HG03108 (cell line): ENCODE results near the gene RXRG.

Experiments used
- ATAC-seq: cut with Tn5 transposase; IDR thresholded peaks from one replicate; pipeline ENCODE4 v1.9.1; 2021; ENCODE audit warnings: moderate library complexity; ENCODE audit not compliant: unreplicated experiment

The RXRG gene

GRCh38 chr1:165452336-165453130 lies 7.6 kb upstream of the RXRG start:
- no peak for ATAC-seq

GRCh38 chr1:165451691-165452090 lies 6.8 kb upstream of the RXRG start:
- ATAC-seq: no peak

DNA sequence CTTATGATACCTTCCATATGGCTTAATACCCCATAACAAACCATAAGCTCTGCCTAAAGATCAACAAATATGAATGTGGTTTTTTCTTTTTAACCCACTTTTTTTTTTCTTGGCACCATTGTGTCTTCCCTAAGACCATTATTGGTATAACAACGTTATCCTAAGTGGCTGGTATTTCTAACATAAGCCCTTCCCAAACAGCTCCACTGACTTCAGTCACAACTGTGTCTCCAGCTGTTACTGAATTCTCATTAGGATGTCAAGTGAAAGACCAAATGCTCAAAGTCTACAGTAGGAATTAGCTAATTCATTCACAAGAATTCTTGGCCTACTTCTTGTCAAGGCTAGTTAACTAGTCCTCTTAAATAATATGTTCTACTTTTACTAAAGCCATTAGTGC lies 4.2 kb upstream of the RXRG start:
- no peak for ATAC-seq

DNA sequence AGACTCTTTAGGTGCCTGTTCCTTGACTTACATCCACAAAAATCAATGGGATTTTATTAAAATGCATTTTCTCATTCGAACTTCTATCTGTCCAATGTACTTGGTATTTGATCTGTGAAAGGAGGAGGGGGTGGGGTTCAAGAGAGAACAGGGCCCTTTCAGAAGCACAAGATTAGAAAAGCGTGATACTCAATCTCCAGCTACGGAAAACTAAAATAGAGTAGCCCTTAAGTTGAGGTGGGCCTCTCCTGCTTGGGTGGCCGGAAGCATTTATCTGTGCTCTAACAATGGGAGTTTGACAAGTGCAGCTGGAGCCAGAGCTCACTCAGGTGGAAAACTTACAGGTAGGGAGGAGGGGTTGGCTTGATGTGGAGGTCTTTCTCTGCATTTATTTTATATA lies 462 bp upstream of the RXRG start:
- ATAC-seq: no peak

DNA sequence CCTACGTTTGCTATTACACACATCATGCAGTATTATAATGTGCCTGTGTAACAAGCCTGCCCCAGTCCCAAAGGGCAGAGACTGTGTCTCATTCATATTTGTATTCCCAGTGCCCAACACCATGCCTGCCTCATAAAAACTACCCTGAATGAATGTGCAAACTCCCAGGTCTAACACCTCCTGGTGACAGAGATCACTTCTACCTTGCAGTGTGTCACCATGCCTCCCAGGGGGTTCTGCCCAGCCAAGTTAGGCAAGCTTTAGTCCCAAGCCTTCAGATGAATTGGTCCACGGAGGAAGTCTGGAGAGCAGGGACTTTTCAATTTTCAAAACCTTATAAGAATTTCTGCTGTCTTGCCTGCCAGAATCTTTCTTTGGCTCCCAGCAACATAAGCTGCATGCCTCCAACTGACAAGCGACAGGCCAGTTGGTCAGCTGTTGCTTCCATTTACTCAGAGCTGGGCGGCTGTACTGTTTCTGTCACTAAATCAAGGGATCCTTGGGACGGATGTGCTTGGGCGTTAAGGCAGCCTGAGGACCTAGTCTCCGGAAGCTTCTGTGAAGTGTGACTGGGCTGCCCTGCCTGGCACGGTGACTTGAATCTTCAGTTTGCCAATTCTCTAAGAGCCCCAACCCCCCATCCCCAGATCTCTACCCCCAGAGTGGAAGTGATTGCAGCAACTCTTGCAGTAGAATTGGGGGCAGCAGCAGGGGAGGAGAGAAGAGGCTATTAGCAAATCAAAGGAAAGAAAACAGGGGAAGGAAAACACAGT lies 1.2 kb downstream of the RXRG start:
- ATAC-seq: no peak

- ATAC-seq: no peak
These were observed 2.3 kb downstream of the RXRG start for GRCh38 chr1:165442653-165443052.

- ATAC-seq: no peak
These were observed 2.9 kb downstream of the RXRG start for GRCh38 chr1:165442053-165442452.

DNA sequence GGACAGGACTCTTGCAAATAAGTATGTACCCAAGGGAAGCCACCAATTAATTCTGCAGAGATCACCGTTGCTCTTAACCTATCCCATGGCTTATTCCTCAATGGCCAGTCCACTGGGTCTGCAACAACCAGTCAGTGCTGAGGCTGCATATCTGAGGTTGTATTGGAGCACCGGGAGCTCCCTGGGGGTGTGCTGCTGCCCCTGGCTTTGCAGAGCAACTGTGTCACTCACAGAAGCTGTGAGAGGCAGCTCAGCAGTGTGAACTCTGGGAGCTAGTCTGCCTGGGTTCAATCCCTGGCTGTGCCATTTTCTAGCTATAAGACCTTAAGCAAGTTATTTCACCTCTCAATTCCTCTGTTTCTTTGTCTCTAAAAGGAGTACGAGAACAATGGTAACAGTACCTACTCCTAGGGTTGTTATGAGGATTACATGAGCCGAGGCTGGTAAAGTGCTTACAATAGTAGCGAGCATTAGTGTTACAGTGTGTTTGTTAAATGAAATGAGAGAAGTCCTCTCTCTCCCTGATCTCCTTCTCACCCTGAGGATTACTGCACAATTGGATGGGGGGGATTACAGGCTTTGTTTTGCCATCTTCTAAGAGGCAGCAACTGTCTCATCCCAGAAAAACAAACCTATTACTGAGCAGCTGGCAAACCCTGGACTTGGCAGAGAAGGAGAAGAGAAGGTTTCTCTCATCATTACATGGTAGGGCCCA lies 3.6 kb downstream of the RXRG start:
- no peak for ATAC-seq

DNA sequence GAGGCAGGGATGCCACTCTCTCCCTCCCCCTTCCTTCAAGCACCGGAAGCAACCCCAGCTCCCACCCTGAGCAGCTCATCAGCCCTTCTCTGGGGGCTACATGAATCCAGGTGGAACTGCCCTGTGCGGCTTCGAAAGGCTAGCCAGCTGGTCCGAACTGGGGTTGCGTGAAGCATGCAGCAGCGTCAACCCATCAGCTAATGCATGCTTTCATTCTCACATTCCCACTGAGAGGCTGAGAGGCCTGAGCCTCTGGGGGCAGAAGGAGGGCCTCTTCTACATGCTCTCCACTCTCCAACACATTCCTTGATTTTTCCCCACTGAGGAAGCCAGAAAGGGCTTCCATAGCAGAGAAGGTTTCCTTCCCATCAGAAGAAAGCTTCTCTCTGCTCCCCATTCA lies 5.6 kb downstream of the RXRG start:
- ATAC-seq: no peak

- ATAC-seq: no peak
These were observed 7.9 kb downstream of the RXRG start for GRCh38 chr1:165436994-165437393.

- no peak for ATAC-seq
These were observed 9.1 kb downstream of the RXRG start for GRCh38 chr1:165435801-165436200.

DNA sequence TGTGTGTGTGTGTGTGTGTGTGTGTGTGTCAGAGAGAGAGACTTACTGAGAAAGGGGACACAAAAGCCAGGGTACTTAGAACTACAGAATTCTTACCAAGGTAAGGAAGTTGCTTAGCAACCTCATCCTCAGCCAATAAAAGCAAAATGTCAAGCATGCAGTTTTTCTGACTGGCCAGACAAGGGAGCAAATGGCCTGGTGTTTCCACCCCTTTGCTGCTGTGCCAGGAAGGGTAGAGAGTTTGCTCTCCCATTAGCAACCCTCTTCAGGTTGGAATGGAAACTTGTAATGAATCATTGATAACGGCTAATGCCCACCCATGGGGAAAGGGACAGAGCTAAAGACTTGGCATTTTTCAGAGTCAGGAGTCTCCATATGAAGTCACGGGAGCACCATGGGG lies 10.6 kb downstream of the RXRG start:
- no peak for ATAC-seq

DNA sequence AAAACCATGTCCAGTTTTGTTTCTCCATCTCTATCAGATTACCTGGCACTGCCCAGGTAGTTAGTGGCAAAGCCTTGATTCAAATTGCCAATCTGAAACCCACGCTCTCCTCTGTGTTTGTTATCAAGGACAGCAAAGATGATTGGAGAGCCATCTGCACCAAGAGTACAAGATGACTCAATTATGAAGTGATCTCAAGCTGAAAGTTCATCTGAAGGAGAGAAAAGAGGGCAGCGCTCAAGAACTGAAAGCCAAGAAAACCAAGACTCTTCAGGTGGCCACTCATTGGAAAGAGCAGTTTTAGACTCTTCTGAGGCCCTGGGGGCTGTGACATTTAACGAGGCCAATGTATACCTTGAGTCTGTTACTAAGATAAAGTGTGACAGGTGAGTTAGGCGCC lies 13.8 kb downstream of the RXRG start:
- ATAC-seq: no peak

- no peak for ATAC-seq
These were observed 18.2 kb downstream of the RXRG start for GRCh38 chr1:165426745-165427144.

GRCh38 chr1:165425621-165426020 lies 19.3 kb downstream of the RXRG start:
- no peak for ATAC-seq

GRCh38 chr1:165424454-165425216 lies 20.3 kb downstream of the RXRG start:
- ATAC-seq: no peak

DNA sequence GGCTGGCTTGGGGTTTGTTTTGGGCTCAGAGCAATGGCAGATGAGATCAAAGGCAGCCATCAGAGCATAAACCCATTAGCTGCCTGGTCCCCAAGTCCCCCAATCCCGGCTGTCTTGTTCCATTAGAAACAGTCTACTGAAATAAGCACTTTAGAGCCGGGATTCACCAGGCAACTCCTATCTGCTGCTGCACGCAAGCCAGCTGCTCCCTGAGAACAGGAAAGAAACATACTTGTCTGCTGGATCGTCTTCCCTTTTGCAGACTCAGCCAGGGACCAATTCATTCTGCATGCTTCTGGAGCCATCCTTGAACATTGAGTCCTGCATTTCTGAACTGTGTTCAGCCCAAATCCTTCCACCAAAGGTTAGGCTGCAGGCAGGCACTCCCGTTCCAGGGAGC lies 21.8 kb downstream of the RXRG start:
- ATAC-seq: no peak

GRCh38 chr1:165420655-165421054 lies 24.3 kb downstream of the RXRG start:
- no peak for ATAC-seq

DNA sequence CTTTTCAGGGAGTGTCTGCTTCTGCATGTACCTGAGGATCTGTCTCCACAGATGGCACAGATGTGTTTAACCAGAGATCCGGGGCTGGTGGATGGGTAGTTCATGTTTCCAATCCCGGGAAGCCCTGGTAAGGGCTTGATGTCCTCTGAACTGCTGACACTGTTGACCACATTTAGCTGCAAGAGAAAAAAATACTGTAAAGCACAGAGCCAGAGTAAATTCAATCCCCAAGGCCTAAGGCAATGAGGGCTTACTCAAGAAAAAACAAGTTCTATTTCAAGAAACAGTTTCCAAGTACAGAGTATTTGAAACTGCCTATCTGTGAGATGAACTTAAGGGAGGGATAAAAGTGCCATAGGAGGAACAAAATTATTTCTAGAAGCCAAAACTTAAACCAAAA lies 25.1 kb downstream of the RXRG start:
- ATAC-seq: no peak

DNA sequence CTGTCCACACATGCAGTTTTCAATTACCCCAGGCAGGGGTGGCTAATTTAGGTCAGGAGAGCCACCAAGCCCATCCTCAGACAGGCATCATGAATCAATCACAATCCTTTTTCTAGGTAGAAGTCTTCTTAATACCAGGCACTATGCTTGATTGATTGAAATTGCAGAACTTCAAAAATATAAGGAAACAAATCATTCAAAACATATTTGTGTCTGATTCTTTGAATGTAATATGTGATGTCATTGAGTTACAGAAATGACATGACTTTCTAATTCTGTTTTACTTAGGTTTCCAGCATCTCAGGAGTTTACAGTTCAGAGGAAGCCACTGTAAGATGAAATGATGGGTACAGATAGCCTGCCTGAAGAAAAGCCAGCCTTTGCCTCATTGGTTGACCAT lies 26.7 kb downstream of the RXRG start:
- no peak for ATAC-seq

GRCh38 chr1:165416876-165417275 lies 28.1 kb downstream of the RXRG start:
- no peak for ATAC-seq
